Measurements from ENCODE around the gene RING1. TPM values are rescaled to one million over a fixed set of nuclear protein-coding genes. Genes with fewer than 3 reads are reported as not detected.

RING1 gene
- total RNA-seq, 1 experiment from 2014 or later: 48.5 TPM

DNA sequence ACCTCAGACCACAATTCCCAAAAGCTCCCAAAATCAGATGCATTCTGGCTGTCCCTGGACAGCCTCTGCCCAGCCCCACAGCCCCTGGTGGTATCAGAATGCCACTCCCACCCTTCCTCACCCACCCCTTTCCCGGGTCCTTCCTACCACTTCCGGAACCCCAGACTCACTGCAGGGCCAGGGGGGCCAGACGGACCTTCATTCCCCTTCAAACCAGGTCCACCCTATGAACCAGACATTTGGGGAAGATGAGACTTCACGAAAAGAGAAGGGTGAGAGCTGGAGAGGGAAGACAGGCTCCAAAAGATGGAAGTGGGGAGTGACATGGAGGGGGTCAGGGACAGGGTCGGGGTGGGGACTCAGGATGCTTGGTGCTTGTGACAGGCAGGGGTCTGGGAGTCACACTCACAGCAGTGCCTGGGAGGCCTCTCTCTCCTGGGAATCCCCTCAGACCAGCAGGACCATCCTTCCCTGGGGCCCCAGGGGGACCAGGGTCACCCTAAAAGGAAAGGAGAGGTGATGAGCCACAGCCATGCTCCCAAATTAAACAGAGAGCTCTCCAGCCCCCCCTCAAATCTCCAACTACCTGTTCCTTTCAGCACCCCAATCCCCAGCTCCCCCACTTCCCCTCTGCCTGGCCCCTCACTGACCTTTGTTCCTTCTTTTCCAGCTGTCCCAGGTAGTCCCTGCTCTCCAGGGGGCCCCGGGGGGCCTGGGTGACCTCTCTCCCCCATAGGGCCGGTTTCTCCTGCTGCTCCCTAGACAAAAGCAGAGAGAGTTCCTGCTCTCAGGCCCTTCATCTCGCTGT, 36.2 kb upstream of the RING1 start:
- no peak for DNase-seq (ENCODE audit: low read depth)

DNA sequence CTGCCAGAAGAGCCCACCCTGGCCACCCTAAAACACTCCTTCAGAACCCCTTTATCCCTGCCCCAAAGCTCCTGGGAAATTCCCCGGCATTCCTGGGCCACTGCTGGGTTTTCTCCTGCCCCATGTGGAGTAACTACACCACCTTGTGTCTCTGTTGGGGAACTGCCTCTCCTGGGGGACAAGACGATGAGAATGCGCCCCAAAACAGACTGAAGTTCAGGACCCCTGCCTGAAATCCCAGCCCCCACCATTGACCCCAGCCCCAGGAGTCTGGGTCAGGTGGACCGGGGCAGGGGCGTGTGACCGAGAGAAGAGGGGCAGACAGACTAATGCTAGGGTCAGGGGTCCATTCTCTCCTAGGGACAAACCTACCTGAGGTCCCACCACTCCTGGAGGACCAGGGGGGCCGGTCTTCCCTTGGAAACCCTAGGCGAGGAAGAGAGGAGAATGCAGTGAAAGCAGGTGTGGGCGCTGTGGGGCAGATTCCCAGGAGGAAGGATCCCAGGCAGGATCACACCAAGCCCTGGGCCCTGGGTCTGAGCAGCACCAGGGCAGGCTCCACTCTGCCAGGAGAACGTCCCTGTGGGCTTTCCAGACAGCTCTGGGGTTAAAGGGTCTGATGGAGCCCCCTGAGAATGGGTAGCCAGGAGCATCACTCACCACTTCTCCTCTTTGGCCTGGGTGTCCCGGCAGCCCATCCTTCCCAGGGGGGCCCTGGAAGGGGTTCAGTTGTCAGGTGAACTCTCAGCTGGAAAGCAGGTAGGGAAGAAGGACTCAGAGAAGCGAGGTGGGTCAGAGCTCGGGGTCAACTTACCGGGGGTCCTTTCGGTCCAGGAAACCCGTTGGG, 35.4 kb upstream of the RING1 start:
- DNase-seq (ENCODE audit: low read depth): peak; percentile 65

DNA sequence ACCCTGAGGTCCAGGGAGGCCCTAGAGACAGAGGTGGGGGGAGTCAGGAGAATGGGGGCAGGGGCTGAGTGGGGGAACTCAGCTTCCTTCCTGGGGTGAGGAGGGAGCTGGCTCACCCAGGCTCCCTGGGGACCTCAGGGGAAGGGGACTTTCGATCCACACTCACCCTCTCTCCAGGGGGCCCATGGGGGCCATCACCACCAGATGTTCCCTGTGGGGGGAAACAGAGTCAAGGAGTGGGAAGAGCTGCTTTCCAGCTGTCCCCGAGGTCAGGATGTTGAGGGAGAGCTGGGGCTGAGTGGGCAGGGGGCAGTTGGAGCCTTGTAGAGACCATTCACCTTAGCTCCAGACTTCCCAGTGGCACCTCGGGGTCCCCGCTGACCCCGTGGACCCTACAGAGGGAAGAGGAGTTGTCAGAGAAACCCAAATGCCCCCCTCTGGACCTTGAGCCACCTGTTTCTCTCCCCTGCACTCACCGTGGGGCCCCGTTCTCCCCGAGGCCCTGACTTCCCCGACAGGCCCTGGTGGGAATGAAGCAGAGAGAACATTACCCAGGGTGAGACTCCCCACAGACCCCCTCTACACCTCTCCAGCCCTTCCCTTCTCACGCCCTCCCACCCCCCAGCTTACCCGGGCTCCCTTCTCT, 34.6 kb upstream of the RING1 start:
- DNase-seq (ENCODE audit: low read depth): no peak

DNA sequence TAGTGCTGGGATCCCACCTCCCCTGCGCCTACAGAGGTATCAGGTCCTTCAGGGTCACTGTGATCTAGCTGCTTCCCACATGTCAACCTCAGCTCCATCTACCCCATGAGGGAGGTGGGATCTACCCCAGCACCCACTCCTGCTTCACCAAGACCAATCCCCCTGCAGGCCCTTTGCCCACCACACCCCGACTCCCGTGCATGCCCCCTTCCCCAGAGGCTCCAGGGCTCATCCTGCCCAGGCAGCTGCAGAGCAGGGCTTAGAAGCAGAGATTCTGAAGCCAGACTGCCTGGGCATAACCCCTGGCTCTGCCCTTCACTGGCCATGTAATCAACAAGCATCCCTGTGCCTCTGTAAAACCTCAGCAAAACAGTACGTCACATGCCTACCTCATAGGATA, 33.5 kb upstream of the RING1 start:
- no peak for DNase-seq (ENCODE audit: low read depth)

DNA sequence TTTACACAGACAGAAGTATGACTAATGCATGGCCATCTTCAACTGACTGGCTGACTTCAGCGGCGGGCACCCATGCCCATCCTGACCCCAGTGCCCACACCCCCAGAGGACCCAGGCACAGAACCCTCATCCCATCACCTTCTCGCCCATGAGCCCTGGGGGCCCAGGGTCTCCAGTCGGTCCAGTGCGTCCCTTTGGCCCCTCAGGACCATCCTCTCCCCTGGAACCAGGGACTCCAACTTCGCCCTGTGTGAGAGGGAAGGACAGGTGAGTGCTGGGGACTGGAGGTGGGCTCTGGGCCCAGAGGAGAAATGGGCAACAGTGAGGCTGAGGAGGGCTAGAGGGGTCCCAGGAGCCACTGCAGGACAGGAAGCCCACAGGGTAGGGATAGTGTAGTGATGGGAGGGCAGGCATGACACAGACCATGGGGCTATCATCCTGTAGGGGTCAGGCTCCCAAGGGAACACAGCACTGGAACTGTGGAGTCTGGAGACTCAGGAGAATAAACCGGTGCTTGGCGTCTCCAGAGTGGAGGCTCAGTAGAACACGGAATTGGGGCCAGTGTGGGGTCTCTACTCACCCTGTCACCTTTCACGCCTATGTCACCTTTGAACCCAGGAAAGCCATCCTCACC, 32.7 kb upstream of the RING1 start:
- DNase-seq (ENCODE audit: low read depth): no peak

DNA sequence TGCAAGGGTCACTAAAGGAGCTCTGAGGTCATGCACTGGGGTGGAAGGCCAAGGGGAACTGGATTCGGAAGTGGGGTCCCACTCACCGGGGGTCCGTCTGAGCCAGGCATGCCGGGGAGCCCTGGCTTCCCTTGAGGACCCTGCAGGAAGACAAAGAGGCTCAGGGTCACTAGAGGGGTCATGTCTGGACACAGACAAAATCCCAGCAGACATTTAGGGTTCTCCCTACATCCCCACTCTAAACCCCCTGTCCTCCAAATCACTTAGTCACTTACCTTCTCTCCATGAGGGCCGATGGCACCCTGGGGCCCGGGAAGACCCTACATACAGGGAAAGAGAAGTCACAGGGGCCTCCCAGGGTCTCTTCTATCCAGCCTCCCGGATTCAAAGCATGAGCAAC, 31.4 kb upstream of the RING1 start:
- no peak for DNase-seq (ENCODE audit: low read depth)

DNA sequence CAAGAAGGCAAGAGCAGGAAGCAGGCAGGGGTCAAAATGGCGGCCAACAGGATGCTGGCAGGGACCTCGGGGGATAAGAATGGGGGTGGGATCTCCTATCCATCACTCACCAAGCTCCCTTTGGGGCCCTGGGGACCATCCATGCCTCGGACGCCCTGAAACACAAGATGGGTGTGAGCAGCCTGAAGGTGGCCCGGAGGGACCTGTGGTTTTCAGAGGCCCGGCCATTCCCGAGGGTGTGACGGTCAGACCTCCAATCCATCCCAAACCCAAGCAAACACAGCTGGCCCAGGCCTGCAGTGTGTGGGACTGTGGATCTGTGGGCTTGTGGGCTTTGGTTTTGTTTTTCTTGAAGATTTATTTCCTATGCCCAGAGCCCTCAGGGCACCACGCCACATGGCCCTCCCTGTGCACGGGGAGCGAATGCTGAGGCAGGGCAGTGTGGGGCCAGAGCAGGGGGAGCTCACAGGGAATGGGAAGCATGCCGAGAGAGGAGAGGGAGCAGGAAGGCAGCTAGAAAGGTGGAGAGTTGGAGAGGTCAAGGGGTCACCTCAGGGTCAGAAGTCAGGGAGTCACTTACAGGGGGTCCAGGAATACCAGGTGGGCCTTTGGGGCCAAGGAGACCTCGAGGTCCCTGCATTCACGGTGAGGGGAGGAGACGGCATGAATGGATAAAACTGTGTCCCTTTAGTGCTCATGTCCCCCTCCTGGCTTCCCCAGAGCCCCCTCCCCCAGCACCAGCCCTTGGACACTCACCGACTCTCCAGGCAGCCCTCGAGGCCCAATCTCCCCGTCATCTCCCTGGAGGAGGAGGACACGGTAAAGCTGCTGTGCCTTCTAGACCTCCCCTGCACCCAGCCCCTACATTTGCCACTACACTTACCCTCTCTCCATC, 30.5 kb upstream of the RING1 start:
- peak; percentile 40 for DNase-seq (ENCODE audit: low read depth)

DNA sequence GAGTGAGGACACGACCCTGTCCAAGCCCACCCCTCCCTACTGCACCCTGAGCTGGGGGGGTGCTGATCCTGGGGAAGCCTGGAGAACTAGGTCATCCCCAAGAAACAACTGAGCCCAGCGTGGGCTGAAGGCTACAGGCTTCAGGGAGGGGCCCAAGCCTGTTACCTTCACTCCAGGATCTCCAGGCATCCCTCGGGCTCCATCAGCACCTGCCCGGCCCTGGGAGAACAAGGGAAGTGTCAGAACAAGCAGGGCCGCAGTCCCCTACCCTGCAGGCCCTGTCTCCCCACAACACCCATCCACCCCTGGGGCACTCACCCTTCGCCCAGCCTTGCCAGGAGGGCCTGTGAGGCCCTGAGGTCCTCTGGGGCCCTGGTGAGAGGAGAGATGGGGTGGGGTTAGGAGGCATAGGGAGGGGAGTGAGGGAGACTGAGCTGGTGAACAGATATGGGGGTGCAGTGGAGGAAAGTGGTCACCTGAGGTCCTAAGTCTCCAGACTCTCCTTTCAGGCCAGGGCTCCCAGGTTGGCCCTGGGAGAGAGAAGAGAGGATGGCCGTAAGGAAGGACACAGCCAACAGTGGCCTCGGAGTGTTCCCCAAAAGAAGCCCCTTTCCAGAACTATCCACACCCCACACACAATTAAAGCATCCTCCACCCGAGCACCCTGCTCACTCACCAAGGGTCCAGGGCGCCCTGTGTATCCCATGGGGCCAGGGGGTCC, 29.4 kb upstream of the RING1 start:
- no peak for DNase-seq (ENCODE audit: low read depth)

DNA sequence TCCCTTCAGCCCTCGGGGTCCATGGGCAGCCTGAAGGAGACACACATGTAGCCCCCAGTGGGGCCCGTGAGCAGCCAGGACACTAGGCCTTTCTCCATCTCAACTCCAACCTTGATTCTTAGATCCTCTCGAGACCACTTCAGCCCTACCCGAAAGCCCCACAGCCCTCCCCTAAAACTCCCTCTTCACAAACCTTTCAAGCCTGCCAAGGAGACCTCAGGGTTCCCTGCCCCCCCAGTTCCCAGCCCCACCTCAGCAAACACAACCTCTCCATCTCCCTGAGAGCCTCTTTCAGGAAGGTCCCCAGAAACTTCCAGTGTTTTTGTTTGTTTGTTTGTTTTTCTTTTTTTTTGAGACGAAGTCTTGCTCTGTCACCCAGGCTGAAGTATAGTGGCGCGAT, 27.2 kb upstream of the RING1 start:
- DNase-seq (ENCODE audit: low read depth): no peak

DNA sequence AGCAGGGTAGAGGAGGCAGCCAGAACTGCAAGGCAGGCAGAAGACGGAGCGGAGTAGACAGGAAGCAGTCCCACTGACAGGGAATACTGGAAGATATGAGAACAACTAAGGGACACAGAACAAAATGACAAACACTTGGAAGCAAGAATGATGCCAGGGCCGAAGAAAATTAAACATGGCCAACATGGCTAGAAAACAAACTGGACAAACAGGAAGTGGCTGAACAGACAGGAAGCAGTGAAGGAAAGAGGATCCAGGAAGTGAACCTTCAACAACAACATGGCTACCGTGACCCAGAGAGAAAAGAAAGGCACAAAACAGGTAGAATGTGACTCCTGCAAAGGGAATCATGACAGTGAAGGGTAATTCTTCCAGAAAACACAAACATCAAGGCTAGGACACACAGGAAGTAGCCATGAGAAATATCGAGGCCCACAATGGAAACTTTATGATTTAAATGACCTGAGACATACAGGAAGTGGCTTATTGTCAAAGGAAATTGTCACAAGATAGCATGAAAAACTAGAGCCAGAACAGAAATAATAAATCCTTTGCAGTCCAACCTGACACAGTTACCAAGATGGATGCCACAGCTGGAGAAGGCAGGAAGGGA, 25.1 kb upstream of the RING1 start:
- no peak for DNase-seq (ENCODE audit: low read depth)

DNA sequence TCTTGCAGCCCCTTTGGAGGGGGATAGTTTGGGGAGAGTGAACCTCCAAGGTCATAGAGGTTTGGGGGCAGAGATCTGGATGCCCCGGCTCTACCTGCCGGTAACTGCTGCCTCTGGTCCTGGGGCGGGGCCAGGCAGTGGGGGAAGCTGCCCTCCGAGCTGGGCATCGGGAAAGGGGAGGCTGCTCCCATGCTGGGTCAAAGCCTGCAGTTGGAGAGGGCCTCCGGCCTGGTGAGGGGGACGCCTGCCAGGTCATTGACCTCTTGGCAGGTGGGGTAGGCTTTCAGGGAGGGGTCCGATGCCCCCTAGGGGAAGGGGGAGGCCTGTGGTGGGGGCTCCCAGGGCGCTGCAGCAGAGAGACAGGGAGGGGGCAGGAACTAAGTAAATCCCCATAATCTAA, 23.1 kb upstream of the RING1 start:
- no peak for DNase-seq (ENCODE audit: low read depth)

DNA sequence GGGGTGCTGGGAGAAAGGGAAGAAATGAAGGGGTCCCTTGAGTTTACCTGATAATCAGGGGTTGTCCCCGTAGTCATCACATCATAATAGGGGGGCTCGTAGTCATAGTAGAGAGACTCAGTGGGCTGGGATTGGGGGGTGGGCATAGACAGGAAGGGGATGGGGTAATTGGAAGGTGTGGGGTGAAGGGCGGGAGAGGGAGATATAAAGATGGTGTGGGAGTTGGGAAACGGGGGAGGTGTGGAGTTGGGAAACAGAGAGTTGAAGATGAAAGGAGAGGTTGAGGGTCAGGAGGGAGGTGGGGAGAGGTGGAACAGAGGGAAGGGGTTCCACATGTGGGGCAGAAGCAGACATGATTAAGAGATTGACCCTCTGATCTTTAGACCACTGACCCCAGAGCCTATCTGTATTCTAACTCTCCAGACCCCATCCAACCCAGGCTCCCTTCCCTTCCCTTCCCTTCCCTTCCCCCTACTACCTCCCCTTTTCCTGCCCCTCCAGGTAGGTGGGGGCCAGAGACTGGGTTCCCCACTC, 22.6 kb upstream of the RING1 start:
- DNase-seq (ENCODE audit: low read depth): no peak

DNA sequence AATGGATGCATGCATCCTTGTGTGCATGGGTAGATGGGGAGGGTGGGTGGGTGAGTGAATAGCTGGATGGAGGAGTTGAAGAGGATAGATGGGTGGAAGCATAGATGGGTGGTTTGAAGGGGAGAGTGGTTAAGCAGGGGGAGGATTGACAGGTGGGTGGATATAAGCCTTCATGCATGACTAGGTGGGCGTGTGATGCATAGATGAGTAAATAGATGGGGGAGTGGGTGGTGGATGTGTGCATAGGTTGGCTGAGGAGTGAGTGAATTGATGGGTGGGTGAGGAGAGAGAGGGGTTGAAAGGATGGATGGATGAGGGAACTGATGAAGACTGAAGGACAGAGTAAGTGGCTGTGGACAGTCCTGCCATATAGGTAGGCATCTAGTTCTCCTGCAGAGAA, 20.5 kb upstream of the RING1 start:
- DNase-seq (ENCODE audit: low read depth): no peak

DNA sequence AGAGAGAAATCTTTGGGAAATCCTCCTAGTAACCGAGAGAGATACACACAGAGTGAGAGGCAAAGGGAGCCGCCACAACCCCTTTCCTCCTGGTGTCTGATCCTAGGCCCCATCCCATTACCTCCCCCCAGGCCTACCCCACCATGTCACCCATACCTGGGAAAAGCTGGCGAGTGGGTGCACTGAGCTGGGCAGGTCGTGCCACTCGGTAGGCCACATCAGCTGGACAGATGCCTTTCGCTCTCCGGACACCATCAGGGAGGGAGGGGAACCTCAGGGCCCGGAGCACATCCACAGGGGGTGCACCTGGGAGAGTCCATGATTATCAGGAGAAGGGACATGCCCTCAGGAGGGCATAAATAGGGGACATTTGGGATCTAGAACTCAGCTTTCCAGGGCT, 19.1 kb upstream of the RING1 start:
- DNase-seq (ENCODE audit: low read depth): no peak

DNA sequence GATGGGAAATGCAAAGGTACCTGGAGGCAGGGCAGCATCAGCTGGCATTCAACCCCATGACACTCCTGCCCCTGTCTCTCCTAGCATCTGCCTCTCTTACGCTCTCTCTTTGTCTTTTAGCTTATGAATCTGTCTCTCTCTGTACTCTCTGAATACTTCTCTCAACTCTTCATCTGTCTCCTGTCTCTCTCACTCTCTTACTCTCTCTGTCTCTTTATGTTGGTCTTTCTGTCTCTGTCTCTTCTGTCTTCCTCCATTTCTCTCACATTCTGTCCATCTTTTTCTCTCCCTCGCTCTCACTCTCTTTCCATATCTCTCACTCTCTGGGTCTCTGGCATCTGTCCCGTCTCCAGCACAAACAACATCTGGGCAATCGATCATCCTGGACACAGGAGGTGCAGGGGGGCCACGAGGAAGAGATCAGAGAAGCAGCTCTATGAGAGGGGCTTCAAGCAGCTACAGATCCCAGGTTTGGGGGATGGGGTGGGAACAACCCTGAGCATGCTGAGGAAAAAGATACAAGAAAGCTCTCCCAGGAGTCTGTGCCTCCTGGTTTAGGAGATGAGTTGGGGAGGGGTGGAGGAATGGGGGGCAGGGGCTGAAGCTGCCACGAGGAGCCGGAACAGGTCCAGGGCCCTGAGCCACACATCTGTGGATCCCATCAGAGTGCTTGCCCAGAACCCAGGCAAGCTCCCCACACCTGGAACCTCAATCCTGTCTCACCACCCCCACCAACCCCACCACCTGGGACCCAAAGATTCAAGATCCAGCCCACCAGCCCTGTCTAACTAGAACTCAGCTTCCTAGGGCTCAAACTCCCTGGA, 18.5 kb upstream of the RING1 start:
- no peak for DNase-seq (ENCODE audit: low read depth)

DNA sequence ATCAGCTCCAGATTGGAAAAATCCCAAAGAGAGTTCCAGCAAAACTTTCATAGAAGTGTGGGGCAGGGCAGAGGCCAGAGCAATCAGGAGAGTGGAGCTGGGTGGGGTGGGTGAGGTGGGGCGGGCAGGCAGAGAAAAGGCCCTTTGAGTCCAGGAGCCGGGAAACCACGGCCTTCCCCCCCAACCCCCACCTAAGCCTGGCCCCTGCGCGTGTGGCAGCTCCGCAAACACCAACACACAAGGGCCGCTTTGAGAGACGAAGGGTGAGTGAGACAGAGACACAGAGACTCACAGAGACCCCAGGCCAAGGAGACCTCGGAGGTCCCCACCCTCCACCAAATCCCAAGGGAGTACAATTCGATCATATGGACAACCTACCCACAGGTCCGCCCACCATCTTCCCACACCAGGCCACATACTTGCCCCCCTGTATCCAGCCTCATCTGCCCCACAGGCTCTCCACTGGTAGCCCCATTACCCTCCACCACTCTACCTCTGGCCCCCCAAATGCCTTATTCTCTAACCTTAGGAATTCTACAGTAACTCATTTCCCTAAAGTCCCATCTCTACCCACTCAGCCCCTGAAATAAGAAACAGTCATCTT, 17.7 kb upstream of the RING1 start:
- no peak for DNase-seq (ENCODE audit: low read depth)

DNA sequence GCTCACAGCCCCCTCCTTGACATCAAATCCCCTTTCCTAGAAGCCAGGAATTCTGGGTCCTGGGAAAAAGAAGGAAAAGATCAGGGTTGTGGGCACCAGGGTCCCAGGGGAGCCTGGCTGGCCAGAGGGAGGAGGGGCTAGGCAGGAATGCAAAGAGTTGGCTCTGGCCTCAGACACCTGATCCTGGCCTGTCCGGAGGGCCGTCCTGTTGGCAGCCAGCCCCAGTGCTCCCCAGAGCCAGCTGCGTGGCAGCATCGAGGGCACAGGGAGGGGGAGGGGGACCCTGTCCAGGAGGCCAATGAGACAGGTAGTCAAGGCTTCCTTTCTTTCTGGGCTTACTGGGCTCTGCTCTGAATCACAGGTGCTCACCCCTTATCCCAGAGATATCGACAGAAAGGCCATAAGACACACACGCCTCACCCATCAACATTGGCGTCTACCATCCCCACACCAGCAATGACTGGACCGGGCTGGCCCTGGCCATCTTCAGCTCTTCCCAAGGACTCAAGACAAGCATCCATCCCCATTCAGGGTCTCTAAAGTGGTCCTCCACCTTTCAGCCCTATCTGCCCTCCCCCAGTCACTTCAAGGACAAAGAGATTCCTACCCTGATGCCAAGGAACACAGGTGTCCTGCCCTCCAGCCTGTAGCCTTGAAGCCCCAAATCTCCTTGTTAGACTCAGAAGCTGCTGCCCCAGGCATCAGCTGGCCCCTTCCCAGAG, 16.8 kb upstream of the RING1 start:
- no peak for DNase-seq (ENCODE audit: low read depth)
